Measurements from ENCODE around the gene PACSIN3. TPM values are rescaled to one million over a fixed set of nuclear protein-coding genes. Genes with fewer than 3 reads are reported as not detected.

PACSIN3 gene
- total and polyA plus RNA-seq, 2 of the 13 experiments (the other 11 are each of a cell fraction or from before 2014, with no cell fraction given): 47.9 to 93.3 TPM

- no peak overlapping the region for H3K9ac ChIP-seq (ENCODE audit: insufficient read depth, low read depth, low read length)
- ChIA-PET CTCF (ENCODE audit: low intra/inter-chr PET ratio, low total read pairs) (interaction anchor here (2.3 to 3.1 kb wide), 2 partner anchors 232 to 262 kb away, joined by 15 to 57 read pairs; no protein-coding TSS in a partner anchor), POLR2A (interaction anchor here (0.7 to 1.2 kb wide), 3 partner anchors 11 to 244 kb away, joined by 3 to 8 read pairs (median 3); no protein-coding TSS in a partner anchor)
- no peaks in the 10 kb centered on the region for H3K4me1 ChIP-seq (ENCODE audit: insufficient read depth, low read length)
- no peaks in the 10 kb centered on the region for H3K79me2 ChIP-seq (ENCODE audit: insufficient read depth, low read length)
- H3K36me3 ChIP-seq (replicated peaks in 1 of 2; ENCODE audit: control insufficient read depth in 1 of 2, insufficient read depth in 2 of 2, low read length in 2 of 2): peaks cover 0 to 3% of the 10 kb centered on the region in 2 experiments; a peak in 2 of 5 replicates
- H2AFZ ChIP-seq (ENCODE audit: low read length): no peak overlapping the region
- no TSS peak for BruUV-seq (replicated peaks)
- no peak for FAIRE-seq
- H3K4me3 ChIP-seq (replicated peaks in 1 of 3; ENCODE audit: insufficient read depth in 1 of 3, low read depth in 2 of 3, low read length in 3 of 3): no peak overlapping the region
- no peak overlapping the region for H3K27ac ChIP-seq (ENCODE audit: extremely low read length, insufficient read depth, low read length)
- WGBS (ENCODE audit: low lambda C conversion rate): 97% methylated on average over 14 of the region's 16 CpGs
- H4K20me1 ChIP-seq (ENCODE audit: insufficient read depth, low read length): no peaks in the 10 kb centered on the region
- intact Hi-C loops (cut with micrococcal nuclease; ENCODE audit: unreplicated experiment) (no loop called here), in situ Hi-C loops (cut with HindIII; ENCODE audit: extremely low pct_ligation_motif_present, low pct_unique_long_range_greater_than_20kb) (loop anchor here (5.0 kb wide), 1 partner anchor 235 kb away; the partner anchor contains the start of gene LRP4)
- H3K27me3 ChIP-seq (ENCODE audit: control insufficient read depth in 1 of 2, insufficient read depth in 2 of 2, low read length in 2 of 2): no peaks in the 10 kb centered on the region; a peak in 1 of 5 replicates
- H3K9me3 ChIP-seq (ENCODE audit: low read length): no peaks in the 10 kb centered on the region
- peak; percentile 5; the same call in 1 of the 3 replicates for ATAC-seq
- H3K4me2 ChIP-seq (ENCODE audit: low read depth, low read length): no peak overlapping the region
- TF ChIP-seq KDM2A (CRISPR knock-in tag; IDR thresholded peaks at IDR 0.05; ENCODE audit: borderline replicate concordance, low read depth) (0 out of 2 replicates have a peak, but pooled peaks have one; percentile 11), HNRNPK (IDR thresholded peaks at IDR 0.05; ENCODE audit: low read depth, low read length, poor library complexity, severe bottlenecking) (no peak)
- no peak for DNase-seq (ENCODE audit: low spot score)
Observed at GRCh38 chr11:47152126-47152952, 33.9 kb downstream of the PACSIN3 start.

GRCh38 chr11:47149782-47150181 is 36.5 kb downstream of the PACSIN3 start:
- ChIA-PET CTCF (ENCODE audit: low intra/inter-chr PET ratio, low total read pairs) (no interaction called here), POLR2A (no interaction called here)
- Histone ChIP-seq H3K27ac (ENCODE audit: extremely low read length, insufficient read depth, low read length) (no peak overlapping the region), H3K4me3 (replicated peaks in 1 of 3; ENCODE audit: insufficient read depth in 1 of 3, low read depth in 2 of 3, low read length in 3 of 3) (no peak overlapping the region), H3K79me2 (ENCODE audit: insufficient read depth, low read length) (no peaks in the 10 kb centered on the region), H3K36me3 (replicated peaks in 1 of 2; ENCODE audit: control insufficient read depth in 1 of 2, insufficient read depth in 2 of 2, low read length in 2 of 2) (peaks cover 0 to 3% of the 10 kb centered on the region in 2 experiments; a peak in 2 of 5 replicates), H2AFZ (ENCODE audit: low read length) (no peak overlapping the region), H3K9me3 (ENCODE audit: low read length) (no peaks in the 10 kb centered on the region), H3K27me3 (ENCODE audit: control insufficient read depth in 1 of 2, insufficient read depth in 2 of 2, low read length in 2 of 2) (no peaks in the 10 kb centered on the region), H3K4me1 (ENCODE audit: insufficient read depth, low read length) (no peaks in the 10 kb centered on the region), H3K4me2 (ENCODE audit: low read depth, low read length) (no peak overlapping the region), H3K9ac (ENCODE audit: insufficient read depth, low read depth, low read length) (no peak overlapping the region), H4K20me1 (ENCODE audit: insufficient read depth, low read length) (no peaks in the 10 kb centered on the region)
- no TSS peak for BruUV-seq (replicated peaks)
- 78% methylated on average over 2 of the region's 2 CpGs for WGBS (ENCODE audit: low lambda C conversion rate)
- in situ Hi-C loops (cut with HindIII; ENCODE audit: extremely low pct_ligation_motif_present, low pct_unique_long_range_greater_than_20kb): loop anchor here (5.0 kb wide), 1 partner anchor 232 kb away; the partner anchor contains the start of gene LRP4
- DNase-seq (ENCODE audit: low spot score): no peak
- no peak for FAIRE-seq
- no peak for ATAC-seq
- no peak for TF ChIP-seq ATRX (CRISPR knock-in tag; IDR thresholded peaks at IDR 0.05; ENCODE audit: borderline replicate concordance)
- TF ChIP-seq MAZ (IDR thresholded peaks at IDR 0.05; ENCODE audit: borderline replicate concordance, low read depth, low read length): no peak
- TF ChIP-seq MAZ (CRISPR knock-in tag; IDR thresholded peaks at IDR 0.05; ENCODE audit: low read depth): no peak
- TF ChIP-seq MATR3 (CRISPR knock-in tag; IDR thresholded peaks at IDR 0.05): no peak
- no peak for TF ChIP-seq SP1 (IDR thresholded peaks at IDR 0.05)
- no peak for TF ChIP-seq SP1 (CRISPR knock-in tag; IDR thresholded peaks at IDR 0.05)
- TF ChIP-seq, protein P1, sequence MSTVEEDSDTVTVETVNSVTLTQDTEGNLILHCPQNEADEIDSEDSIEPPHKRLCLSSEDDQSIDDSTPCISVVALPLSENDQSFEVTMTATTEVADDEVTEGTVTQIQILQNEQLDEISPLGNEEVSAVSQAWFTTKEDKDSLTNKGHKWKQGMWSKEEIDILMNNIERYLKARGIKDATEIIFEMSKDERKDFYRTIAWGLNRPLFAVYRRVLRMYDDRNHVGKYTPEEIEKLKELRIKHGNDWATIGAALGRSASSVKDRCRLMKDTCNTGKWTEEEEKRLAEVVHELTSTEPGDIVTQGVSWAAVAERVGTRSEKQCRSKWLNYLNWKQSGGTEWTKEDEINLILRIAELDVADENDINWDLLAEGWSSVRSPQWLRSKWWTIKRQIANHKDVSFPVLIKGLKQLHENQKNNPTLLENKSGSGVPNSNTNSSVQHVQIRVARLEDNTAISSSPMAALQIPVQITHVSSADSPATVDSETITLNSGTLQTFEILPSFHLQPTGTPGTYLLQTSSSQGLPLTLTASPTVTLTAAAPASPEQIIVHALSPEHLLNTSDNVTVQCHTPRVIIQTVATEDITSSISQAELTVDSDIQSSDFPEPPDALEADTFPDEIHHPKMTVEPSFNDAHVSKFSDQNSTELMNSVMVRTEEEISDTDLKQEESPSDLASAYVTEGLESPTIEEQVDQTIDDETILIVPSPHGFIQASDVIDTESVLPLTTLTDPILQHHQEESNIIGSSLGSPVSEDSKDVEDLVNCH (CRISPR knock-in tag; IDR thresholded peaks at IDR 0.05): no peak
- TF ChIP-seq TAF1 (CRISPR knock-in tag; IDR thresholded peaks at IDR 0.05): no peak
- TF ChIP-seq EED (CRISPR knock-in tag; IDR thresholded peaks at IDR 0.05): no peak
- no peak for TF ChIP-seq MTA1 (CRISPR knock-in tag; IDR thresholded peaks at IDR 0.05; ENCODE audit: borderline replicate concordance)
- intact Hi-C loops (cut with micrococcal nuclease; ENCODE audit: unreplicated experiment): no loop called here
